ENCODE data around the gene ZBED2. TPM values are rescaled to one million over a fixed set of nuclear protein-coding genes. Genes with fewer than 3 reads are reported as not detected.

The ZBED2 gene
- total RNA-seq, 4 donors from 2014 or later, result not detected

GRCh38 chr3:111616417-111617105 is 21.4 kb upstream of the ZBED2 start:
- peak in 3 of 6 experiments; percentile 23 to 28 (median 24) for TF ChIP-seq CTCF (IDR thresholded peaks at IDR 0.05)
- no peak for TF ChIP-seq POLR2A (IDR thresholded peaks at IDR 0.05)
- Histone ChIP-seq H3K27me3 (no peaks in the 10 kb centered on the region), H3K4me1 (peaks cover 0 to 9% (median 3%) of the 10 kb centered on the region in 4 donors), H3K36me3 (no peaks in the 10 kb centered on the region), H3K4me3 (no peak overlapping the region), H3K27ac (peak overlapping the region; percentile 6 to 67 (median 36)), H3K9me3 (no peaks in the 10 kb centered on the region)
- peak; percentile 45 to 74 (median 56) for DNase-seq

- H3K4me3 ChIP-seq, result no peak overlapping the region
- peaks cover 0 to 9% (median 3%) of the 10 kb centered on the region in 4 donors for H3K4me1 ChIP-seq
- TF ChIP-seq CTCF (IDR thresholded peaks at IDR 0.05) (no peak), POLR2A (IDR thresholded peaks at IDR 0.05) (no peak)
- peak overlapping the region in 1 of 4 donors; percentile 10 for H3K27ac ChIP-seq
- no peaks in the 10 kb centered on the region for H3K36me3 ChIP-seq
- no peaks in the 10 kb centered on the region for H3K27me3 ChIP-seq
- H3K9me3 ChIP-seq, result no peaks in the 10 kb centered on the region
- no peak for DNase-seq
These were observed 20.7 kb upstream of the ZBED2 start for GRCh38 chr3:111615880-111616279.

GRCh38 chr3:111613294-111613693 is 18.1 kb upstream of the ZBED2 start:
- no peak for DNase-seq
- H3K36me3 ChIP-seq, result no peaks in the 10 kb centered on the region
- no peaks in the 10 kb centered on the region for H3K9me3 ChIP-seq
- no peak for TF ChIP-seq POLR2A (IDR thresholded peaks at IDR 0.05)
- TF ChIP-seq CTCF (IDR thresholded peaks at IDR 0.05), result no peak
- H3K27me3 ChIP-seq, result no peaks in the 10 kb centered on the region
- H3K4me3 ChIP-seq, result no peak overlapping the region
- H3K4me1 ChIP-seq, result peaks cover 0 to 9% (median 3%) of the 10 kb centered on the region in 4 donors
- H3K27ac ChIP-seq, result no peak overlapping the region

- Histone ChIP-seq H3K27ac (peak overlapping the region; percentile 8 to 48 (median 31)), H3K4me1 (no peaks in the 10 kb centered on the region), H3K36me3 (no peaks in the 10 kb centered on the region), H3K27me3 (no peaks in the 10 kb centered on the region), H3K4me3 (no peak overlapping the region), H3K9me3 (no peaks in the 10 kb centered on the region)
- DNase-seq, result no peak
- TF ChIP-seq CTCF (IDR thresholded peaks at IDR 0.05), result no peak
- TF ChIP-seq POLR2A (IDR thresholded peaks at IDR 0.05), result no peak
These were observed 15.5 kb upstream of the ZBED2 start for GRCh38 chr3:111610612-111611054.

- DNase-seq, result no peak
- Histone ChIP-seq H3K9me3 (no peaks in the 10 kb centered on the region), H3K27me3 (no peaks in the 10 kb centered on the region), H3K36me3 (no peaks in the 10 kb centered on the region), H3K4me3 (no peak overlapping the region), H3K4me1 (no peaks in the 10 kb centered on the region), H3K27ac (peak overlapping the region; percentile 8 to 48 (median 34))
- TF ChIP-seq CTCF (IDR thresholded peaks at IDR 0.05), result no peak
- TF ChIP-seq POLR2A (IDR thresholded peaks at IDR 0.05), result no peak
These were observed 15.0 kb upstream of the ZBED2 start for GRCh38 chr3:111610189-111610588.
